HFF-Myc (cell line): ENCODE results near the gene LCN1.
A peak's percentile ranks its signal among the peaks of the same experiment; 100 is the strongest.

ENCODE experiments used
- DNase-seq: peaks from one replicate; pipeline ENCODE4 v3.0.0-alpha.2; 2011; ENCODE audit warnings: low read depth; ENCODE audit errors: extremely low read depth
- H3K4me3 ChIP-seq: replicated peaks from 2 replicates; pipeline ENCODE4 v1.5.1; 2011; ENCODE audit warnings: low read depth, mild to moderate bottlenecking, control low read depth, low read length
- CTCF ChIP-seq: IDR thresholded peaks from 2 replicates; pipeline ENCODE4 v1.5.1; 2012; ENCODE audit warnings: mild to moderate bottlenecking, low read depth, low read length, control low read depth; ENCODE audit errors: missing control alignments

LCN1 gene

GRCh38 chr9:135520916-135521607 is at the start of gene LCN1:
Gene LCN1, plus strand, starts transcription at chr9:135521440. Its CDS starts 58 bp downstream, at chr9:135521498.
- DNase-seq: no peak
- TF ChIP-seq CTCF: no peak
- H3K4me3 ChIP-seq: no peak within 1 kb of the TSS

- no peak overlapping the region for H3K4me3 ChIP-seq
- DNase-seq: no peak
- no peak for TF ChIP-seq CTCF
These were observed 49.2 kb upstream of the LCN1 start for GRCh38 chr9:135471791-135472640.

- no peak overlapping the region for H3K4me3 ChIP-seq
- TF ChIP-seq CTCF: no peak
- DNase-seq: no peak
These were observed 47.2 kb upstream of the LCN1 start for GRCh38 chr9:135473972-135474543.

DNA sequence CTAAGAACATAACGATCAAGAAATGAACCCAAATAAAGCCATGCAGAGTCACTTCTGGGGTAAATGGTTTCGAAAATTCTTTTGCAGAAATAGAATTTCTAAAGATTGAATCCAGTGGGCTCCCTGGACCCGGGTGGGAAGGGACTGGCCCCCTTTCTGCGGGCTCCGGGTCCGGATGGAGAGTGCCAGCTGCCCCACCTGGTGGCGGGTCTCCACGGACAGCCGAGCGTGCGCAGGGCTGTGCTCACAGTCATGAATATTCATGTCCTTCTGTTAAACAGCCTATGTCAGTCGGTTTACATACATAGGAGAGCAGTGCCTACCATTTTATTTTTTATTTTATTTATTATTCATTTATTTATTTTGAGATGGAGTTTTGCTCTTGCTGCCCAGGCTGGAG is 46.3 kb upstream of the LCN1 start:
- no peak for DNase-seq
- TF ChIP-seq CTCF: peak; percentile 47
- H3K4me3 ChIP-seq: no peak overlapping the region

DNA sequence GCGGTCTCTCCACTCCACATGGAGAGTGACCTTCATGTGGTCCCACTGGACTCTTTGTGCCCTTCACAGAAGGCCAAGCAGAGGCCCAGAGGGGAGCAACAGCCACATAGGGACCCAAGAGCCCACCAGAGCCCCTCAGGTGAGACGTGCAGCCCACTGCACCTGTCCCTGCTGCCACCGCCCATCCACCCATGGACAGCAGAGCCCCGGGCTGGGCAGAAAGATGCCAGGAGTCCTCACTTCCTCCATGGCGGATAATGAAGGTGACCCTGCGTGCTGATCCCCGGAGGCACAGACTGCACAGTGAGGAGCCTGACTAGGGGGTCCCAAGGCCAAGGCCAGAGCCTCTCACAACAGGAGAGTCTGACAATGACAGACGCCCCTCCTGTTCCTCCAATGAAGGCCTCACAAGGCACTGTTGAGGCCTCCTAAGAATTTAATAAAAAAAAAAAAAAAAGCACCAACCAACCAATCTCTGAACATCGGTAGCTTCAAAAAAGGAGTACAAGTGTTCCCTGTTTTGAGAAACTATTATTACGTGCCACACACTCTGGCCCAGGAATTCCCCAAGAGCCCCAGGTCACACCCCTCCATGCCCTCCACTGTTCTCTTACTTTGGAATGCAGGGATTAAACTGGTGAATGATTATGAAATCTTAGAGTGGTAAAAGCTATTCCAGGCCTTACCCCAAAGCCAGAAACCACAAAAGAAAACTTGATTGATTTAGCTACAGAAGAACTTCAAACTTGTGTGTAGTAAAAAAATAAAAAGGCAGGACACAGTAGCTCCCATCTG is 44.5 kb upstream of the LCN1 start:
- no peak for DNase-seq
- TF ChIP-seq CTCF: no peak
- H3K4me3 ChIP-seq: no peak overlapping the region

- no peak for DNase-seq
- no peak overlapping the region for H3K4me3 ChIP-seq
- TF ChIP-seq CTCF: no peak
These were observed 43.0 kb upstream of the LCN1 start for GRCh38 chr9:135478191-135478590.
